Thyroid gland (tissue), 4 donors: ENCODE results near the gene ARHGEF11.

Experiments
- POLR2A ChIP-seq, 2 donors: fragments of 450-650 bp; IDR thresholded peaks; one replicate each; pipeline ENCODE4 v1.6.1; 2017; ENCODE audit warnings: antibody characterized with exemption in 2 of 2, mild to moderate bottlenecking in 2 of 2, moderate library complexity in 1 of 2
- TF ChIP-seq, protein P1 (sequence below), 6 experiments: fragments of 200-600 bp in 3 of 6; fragments of 450-650 bp in 3 of 6; sonication (generic) in 3 of 6; IDR thresholded peaks; one replicate each; pipeline ENCODE4 v1.5.1; 2016 to 2019; ENCODE audit warnings: antibody characterized with exemption in 6 of 6, mild to moderate bottlenecking in 2 of 6, inconsistent platforms in 1 of 6, moderate library complexity in 1 of 6

DNA sequence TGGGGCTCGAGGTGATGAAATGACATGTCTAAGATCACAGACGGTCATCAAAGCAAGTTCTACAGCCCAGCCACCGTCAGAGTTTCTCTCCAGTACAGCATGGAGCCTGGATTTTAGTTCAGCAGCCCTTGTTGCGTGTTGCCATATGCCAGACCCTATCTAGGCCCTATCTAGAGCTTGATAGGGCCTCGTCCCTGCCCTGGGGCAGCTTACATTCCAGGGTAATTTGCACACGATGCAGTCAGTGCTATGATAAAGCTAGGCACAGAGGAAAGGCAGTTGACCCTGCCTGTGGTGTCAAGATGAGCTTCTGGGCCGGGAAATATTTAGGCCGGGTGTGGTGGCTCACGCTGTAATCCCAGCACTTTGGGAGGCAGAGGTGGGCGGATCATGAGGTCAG lies 35.2 kb upstream of the ARHGEF11 start:
- TF ChIP-seq, protein P1, sequence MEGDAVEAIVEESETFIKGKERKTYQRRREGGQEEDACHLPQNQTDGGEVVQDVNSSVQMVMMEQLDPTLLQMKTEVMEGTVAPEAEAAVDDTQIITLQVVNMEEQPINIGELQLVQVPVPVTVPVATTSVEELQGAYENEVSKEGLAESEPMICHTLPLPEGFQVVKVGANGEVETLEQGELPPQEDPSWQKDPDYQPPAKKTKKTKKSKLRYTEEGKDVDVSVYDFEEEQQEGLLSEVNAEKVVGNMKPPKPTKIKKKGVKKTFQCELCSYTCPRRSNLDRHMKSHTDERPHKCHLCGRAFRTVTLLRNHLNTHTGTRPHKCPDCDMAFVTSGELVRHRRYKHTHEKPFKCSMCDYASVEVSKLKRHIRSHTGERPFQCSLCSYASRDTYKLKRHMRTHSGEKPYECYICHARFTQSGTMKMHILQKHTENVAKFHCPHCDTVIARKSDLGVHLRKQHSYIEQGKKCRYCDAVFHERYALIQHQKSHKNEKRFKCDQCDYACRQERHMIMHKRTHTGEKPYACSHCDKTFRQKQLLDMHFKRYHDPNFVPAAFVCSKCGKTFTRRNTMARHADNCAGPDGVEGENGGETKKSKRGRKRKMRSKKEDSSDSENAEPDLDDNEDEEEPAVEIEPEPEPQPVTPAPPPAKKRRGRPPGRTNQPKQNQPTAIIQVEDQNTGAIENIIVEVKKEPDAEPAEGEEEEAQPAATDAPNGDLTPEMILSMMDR (IDR thresholded peaks at IDR 0.05): no peak
- TF ChIP-seq POLR2A (IDR thresholded peaks at IDR 0.05): no peak
